HG03139 (cell line): ENCODE results near the gene AEBP2.
"Not testable (repeated sequence)": the region's sequence is repeated elsewhere in the genome, so short reads cannot be mapped to it uniquely, and the experiment has no call there.

Experiments
- ATAC-seq: cut with Tn5 transposase; IDR thresholded peaks from one replicate; pipeline ENCODE4 v1.9.1; 2021; ENCODE audit not compliant: unreplicated experiment

AEBP2 gene, protein sequence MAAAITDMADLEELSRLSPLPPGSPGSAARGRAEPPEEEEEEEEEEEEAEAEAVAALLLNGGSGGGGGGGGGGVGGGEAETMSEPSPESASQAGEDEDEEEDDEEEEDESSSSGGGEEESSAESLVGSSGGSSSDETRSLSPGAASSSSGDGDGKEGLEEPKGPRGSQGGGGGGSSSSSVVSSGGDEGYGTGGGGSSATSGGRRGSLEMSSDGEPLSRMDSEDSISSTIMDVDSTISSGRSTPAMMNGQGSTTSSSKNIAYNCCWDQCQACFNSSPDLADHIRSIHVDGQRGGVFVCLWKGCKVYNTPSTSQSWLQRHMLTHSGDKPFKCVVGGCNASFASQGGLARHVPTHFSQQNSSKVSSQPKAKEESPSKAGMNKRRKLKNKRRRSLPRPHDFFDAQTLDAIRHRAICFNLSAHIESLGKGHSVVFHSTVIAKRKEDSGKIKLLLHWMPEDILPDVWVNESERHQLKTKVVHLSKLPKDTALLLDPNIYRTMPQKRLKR

DNA sequence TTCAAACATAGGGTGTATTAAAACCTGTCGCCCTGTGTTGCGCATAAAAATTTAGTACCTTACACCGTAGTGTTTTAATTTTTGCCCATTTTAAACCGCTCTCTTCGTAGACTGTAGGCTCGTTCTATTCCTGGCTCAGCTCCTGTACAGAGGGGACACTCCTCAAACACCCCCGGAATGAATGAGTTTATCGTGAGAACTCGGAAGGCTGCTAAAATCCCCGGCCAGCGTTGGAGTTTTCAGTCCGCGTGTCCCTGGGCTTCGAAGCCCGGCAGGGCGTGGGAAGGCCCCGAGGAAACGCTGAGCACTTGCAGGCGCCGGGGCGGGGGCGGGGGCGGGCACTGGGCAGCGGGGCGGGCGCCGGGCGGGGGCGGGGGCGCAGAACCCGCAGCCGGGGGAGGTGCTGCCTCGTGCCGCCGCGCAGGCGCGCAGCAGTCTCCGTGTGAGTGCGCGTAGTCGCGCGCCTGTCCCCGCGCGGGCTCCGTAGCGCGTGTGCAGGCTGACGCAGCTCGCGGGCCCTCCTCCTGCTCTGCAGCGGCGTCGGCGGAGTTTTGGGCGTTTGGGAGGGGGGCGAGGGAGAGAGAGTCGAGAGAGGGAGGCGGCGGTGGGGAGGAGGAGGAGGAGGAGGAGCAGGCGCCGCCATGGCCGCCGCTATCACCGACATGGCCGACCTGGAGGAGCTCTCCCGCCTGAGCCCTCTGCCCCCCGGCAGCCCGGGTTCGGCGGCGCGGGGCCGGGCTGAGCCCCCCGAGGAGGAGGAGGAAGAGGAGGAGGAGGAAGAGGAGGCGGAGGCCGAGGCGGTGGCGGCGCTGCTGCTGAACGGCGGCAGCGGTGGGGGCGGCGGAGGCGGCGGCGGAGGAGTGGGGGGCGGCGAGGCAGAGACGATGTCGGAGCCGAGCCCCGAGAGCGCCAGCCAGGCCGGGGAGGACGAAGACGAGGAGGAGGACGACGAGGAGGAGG, at the start of gene AEBP2:
TSS of gene AEBP2 (plus strand) at position 434 of the 960 bp plus-strand sequence. CDS start at position 642, 208 bp downstream.
- ATAC-seq: peak; percentile 79

DNA sequence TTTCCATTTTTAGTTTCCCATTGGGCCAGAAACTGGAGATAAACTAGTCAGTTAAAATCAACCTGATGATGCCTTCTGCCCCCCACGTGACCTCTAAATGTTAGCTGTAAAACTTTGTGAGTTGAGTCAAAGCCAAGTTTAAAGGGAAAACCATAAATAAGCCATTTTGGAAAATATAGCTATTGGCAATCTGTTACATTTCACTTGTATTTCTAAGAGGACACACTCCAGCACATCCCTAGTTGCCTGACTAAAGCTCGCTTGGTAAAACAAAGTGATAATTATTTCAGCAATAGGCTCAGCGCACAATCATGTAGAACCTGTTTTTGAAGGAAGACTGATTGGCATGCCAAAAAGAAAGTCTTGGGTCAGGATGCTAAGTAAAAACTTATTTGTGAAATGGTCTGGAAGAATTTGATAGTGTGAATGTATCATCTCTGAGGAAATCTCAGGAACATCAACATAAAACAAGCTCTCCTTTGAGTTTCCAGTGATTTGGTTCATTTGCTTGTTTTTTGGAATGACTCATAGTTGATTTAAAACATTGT, 49.2 kb upstream of the AEBP2 start:
- no peak for ATAC-seq

DNA sequence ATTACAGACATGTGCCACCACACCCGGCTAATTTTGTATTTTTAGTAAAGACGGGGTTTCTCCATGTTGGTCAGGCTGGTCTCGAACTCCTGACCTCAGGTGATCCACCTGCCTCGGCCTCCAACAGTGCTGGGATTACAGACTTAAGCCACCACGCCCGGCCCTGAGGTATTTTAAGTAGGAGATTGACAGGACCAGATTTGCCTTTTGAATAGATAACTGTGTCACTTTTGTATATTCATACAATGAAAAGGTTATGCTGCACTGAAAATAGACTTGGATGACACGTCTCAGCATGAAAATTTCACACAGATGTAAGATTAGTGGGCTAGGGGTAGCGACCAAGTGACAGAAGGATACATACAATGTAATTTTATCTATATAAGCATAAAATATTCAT, 46.6 kb upstream of the AEBP2 start:
- not testable (repeated sequence) for ATAC-seq

DNA sequence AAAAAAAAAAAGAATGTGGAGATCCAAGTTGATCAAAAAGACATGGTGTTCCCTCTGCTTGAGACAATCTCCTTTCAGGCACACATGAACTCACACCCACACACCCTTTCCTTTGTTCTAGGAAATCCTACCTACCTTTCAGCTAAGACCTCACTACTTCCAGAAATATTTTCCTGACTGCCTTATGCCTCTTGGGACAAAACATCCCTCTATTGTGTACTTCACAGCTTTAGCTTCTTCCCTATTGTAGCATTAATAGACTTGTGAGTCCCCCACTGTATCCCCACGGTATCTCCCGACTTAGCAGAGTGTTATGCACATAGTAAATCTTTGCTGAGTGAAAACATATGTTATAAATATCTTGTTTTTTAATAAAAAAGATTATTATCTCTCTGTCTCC, 44.9 kb upstream of the AEBP2 start:
- ATAC-seq: no peak

DNA sequence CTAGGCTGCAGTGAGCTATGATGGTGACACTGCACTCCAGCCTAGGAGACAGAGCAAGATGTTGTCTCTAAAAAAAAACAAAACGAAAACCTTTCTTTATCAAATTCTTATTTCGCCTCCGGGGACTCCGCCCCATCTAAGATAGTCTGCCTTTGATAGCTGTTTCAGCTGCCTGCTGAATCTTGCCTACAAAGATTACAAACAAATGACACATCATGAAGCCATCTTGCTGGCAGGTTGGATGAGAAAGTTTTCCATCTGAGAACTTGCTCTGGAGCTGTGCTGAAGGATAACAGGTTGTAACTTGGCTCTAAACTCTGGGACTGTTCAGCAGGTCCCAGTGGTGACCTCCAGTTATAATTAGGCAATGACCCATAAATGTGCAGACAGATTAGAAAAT, 41.8 kb upstream of the AEBP2 start:
- no peak for ATAC-seq

DNA sequence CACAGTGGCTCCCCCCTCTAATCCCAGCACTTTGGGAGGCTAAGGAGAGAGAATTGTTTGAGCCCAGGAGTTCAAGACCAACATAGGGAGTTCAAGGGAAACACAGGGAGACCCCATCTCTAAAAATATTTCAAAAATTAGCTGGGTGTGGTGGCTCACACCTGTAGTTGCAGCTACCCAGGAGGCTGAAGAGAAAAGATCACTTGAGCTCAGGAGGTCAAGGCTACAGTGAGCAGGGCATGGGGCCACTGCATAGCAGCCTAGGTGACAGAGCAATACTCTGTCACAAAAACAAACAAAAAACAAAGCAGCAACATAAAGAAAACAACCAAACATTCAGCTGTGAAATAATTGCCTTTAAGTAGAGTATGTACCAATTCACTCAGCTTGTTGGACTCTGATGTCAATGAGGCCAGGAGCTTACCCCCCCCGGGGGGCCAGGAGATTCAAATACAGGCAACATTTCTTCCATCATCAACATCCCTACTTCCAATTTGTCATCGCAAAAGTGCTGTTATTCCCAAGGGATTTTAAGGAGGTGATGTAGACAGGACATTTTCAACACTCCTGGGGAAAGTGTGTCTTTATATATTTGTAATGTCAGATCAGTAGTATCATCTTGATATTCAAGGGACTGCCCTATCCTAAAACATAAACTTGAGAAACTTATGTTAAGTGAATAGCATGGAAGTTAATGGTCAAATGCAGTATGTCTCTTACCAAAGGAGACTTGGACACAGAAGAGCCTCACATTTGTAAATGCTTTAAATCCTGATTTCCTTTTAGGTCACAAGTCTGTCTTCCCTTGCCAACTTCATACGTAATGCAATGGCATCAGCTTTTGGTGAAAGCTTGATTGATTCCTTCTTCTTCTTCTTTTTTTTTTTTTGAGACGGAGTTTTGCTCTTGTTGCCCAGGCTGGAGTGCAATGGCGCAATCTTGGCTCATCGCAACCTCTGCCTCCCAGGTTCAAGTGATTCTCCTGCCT, 40.6 kb upstream of the AEBP2 start:
- ATAC-seq: no peak

DNA sequence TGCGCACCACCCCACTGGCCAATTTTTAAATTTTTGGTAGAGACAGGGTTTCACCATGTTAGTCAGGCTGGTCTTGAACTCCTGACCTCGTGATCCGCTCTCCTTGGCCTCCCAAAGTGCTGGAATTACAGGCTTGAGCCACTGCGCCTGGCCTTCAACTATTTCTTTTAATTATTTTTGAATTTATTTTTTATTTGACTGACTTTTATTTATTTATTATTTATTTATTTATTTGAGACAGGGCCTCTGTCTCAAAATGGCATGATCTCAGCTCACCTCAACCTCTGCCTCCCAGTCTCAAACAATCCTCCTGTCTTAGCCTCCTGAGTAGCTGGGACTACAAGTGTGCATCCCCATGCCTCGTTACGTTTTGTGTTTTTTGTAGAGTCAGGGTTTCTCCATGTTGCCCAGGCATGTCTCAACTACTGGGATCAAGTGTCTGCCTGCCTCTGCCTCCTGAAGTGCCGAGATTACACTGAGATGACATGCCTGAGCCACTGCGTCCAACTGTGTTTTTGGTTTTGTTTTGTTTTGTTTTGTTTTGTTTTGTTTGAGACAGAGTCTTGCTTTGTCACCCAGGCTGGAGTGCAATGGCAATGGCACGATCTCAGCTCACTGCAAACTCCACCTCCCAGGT, 38.5 kb upstream of the AEBP2 start:
- ATAC-seq: not testable (repeated sequence)

DNA sequence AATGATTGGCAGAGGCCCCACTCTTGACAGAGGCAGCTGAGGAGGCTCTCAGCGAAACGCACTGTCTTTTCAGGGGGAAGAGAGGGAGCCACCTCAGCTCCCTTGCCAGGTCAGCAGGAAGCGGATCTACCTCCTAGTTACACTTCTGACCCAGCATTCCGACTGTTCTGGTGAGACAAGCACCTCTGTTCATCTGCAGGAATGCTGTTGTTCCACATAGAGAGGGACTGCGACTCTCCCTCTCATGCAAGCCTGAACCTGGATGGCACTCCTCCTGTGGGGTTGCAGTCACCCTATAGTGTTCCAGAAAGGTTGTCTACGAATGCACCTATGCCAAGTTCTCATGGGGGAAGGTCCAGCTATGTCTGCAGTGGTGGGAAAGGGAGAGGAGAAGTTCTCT, 37.1 kb upstream of the AEBP2 start:
- ATAC-seq: no peak

DNA sequence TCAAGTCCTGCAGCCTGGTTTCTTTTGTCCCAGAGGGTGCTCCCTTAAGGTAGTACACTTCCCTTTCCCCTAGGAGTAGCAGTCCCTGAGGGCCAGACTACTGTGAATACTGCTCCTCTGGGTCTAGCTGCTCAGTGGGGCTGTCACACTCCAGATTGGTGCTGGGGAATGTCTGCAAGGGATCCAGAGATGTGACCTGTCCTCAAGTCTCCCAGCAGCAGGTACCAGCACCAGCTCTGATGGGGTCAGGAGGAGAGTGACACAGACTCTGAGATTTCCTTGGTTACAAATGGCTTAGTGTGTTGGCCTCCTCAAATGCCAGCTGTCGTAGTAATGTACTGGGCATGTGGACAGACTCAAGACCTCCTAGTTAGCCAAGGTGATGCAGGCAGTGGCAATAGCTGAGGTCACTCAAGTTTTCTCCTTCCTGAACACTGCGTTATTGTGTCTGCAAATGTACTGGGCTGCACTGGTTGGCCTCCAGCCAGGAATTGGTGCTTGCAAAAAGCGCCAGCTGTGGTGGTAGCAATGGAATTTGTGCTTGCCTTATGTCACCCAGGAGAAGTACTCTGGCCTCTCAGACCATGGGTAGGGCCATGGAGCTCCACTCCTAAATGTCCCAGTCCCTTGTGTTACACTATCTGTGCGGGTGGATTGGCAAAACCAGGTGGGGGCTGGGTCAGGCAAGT, 36.4 kb upstream of the AEBP2 start:
- no peak for ATAC-seq

DNA sequence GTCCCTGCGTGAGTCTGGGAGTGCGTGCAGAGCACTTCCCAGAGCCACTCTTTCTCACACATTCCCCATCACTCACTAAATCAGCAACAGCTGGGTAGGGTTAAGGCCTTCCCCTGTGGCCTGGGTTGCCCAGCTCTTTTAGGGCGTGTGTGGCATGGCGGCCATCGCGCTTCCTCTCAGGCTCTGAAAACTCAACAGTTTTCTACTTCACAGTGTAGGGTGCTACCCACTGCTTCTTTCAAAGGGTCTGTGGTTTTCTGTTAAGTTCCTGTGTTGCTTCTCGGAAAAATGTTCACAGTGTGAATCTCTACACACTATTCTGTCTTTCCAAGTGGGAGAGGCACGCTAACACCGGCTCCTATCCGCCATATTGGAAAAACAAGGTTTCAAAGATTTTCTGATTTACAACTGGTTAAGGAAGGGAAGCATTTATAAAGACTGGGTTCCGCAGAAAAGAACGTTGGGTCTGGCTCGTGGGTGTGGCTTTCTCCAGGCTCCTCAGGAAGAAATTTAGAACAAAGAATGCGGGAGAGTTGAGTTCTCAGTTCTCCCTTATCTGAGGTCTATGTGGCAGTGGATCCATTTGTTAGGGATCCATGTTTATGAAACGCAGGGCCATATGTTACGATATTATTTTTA, 34.9 kb upstream of the AEBP2 start:
- no peak for ATAC-seq

DNA sequence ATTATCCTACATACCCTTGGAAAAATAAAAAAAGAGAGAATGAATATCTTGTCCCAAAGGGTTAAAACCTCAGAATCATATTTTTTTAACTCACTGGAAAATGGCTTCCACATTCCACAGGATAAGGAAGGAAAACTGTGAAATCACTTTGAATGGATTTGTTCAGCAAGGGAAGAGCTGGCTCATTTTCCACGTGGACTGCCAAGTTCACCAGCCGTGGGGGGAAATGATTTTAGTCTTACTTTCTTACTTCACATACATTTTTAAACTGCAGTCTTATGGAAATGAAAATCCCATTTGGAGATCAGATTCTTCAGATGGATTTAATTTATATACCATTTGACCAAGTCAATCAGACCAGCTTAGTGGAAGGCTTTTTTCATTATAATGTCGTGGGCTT, 29.9 kb upstream of the AEBP2 start:
- no peak for ATAC-seq

DNA sequence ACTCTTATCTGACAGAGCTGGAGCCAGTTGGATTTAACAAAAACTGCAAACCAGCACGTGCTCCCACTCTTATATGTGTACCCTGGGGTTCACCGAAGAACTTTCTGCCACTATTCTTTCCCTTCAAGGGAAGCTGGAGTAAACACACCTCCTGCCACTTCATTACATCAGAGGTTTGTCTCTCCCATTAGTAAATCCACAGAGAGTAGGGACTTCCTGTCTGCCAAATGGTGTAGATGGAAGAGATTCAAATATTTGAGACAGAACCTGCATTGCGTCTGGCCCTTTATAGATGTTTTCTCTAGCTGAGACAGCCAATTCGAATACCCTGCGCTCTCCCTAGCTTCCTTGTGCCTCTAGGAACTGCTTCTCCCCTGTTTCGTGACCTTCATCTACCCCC, 29.1 kb upstream of the AEBP2 start:
- no peak for ATAC-seq

DNA sequence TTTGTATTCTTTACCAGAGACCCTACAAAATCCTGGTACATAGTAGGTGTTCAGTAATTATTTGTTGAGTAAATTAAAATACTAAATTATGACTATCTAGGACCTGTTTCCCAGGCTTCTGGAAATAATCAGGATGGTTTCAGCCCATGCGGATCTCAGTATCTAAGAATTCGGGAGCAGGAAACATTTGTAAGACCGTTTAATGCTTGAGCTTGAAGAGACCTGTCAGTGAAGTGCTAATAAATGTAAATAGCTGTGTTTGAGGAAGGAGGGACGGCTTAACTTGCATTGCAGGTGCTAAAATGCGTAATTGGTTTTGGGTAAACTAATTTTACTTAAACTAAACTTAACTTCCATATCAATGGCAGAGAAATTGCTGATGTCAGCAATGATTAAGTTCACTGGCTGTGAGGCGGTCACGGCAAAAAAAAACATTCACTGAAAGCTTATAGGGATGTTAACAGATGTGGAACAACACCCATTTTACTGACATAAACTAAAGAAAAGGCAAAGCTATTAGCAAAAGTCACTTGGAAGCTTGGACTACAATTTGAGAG, 28.6 kb upstream of the AEBP2 start:
- no peak for ATAC-seq

DNA sequence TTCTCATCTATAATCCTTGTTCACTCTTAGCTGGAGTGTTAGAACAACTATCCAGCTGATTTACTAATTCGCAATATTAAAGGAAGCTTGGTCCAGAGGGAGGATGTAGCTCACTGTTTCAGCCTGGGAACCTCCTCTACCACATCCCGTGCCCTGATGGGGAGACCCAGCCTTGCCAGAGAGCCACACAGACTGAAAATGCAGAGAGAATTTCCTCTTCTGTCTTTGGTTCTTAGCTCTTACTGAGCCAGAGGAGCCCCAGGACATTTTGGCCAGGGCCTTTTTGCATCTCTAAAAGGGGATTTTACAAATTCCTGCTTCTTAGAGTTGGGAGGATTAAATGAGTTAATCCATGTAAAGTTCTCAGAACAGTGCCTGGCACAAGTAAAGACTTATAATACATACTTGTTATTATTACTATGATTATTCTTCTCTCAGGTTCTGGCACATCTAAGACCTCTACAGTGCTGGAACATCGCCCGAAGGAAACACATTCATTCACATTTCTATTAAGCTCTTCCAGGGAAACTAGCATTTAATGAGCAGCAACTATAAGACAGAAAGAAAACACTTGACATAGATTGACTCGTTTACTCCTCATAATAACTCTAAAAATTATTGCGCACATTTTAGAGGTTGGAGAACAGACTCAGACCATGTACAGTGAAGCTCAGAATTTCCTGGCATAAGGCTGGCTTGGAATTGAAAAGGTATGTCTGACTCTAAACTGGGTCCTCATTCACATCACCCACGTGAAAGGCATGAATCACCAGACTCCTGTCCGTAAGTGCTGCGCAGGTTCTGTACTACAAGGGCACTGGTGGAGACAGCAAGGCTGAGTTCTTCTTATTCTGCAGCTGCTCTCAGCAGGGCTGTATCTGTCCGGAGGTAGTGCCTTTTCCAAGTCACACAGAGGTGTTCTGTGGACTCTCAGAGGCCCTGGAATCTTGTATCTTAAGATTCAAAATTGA, 27.8 kb upstream of the AEBP2 start:
- ATAC-seq: no peak

DNA sequence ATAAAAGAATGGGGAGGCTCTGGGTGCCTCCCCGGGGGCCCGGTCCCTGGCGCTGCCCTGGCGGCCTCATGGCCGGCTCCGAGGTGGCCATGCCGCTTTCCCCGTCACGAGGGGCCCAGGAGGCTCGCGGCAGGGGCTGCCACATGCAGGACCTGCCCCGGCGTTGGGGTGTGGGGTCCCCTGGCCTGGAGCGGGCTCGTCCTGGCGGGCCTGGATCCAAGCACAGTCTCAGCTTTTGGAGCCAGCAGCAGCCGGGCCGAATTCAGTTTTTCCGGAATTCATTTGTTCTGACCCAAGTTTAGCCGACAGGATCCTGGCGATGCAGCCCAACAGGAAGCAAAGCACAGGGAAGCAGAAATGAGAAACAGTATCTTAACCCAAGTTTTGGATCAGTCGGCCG, 26.4 kb upstream of the AEBP2 start:
- no peak for ATAC-seq

DNA sequence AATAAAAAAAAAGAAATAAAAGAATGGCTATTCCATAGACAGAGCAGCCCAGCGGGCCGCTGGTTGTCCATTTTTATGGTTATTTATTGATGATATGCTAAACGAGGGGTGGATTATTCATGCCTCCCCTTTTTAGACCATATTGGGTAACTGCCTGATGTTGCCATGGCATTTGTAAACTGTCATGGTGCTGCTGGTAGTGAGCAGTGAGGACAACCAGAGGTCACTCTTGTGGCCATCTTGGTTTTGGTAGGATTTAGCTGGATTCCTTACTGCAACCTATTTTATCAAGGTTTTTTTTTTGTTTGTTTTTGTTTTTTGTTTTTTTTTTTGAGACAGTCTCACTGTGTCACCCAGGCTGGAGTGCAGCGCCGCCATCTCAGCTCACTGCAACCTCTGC, 25.7 kb upstream of the AEBP2 start:
- not testable (repeated sequence) for ATAC-seq

DNA sequence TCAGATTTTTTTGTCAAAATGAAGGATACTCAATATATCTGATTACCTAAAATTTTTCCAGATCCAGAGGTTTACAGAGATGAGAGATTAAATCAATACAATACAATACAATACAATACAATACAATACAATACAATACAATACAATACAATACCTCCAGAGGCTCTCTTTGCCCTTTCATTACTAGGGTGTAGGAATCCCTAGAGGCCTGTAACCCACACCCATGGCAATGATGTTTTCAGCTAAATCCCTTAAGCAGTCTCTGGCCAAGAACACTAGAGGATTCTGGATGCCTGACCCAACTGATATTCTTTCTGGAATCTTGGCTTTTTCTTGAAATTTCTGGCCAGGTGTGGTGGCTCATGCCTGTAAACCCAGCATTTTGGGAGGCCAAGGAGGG, 23.7 kb upstream of the AEBP2 start:
- ATAC-seq: no peak
